ENCODE results near the gene CILP2.
A peak's percentile ranks its signal among the peaks of the same experiment; 100 is the strongest.

The CILP2 gene

GRCh38 chr19:19548915-19549759, 11.1 kb downstream of the CILP2 start:
- FAIRE-seq (no peak), DNase-seq (ENCODE audit: insufficient read length) (no peak)
- TF ChIP-seq POLR2AphosphoS5 (IDR thresholded peaks at IDR 0.05; ENCODE audit: low read depth, low read length) (no peak), TAF1 (IDR thresholded peaks at IDR 0.05; ENCODE audit: borderline replicate concordance, low read depth, low read length) (no peak), POLR2A (IDR thresholded peaks at IDR 0.05; ENCODE audit: low read depth, low read length) (no peak)

- TF ChIP-seq POLR2A (IDR thresholded peaks at IDR 0.05; ENCODE audit: low read depth, low read length), result no peak
- TF ChIP-seq POLR2AphosphoS5 (IDR thresholded peaks at IDR 0.05; ENCODE audit: low read depth, low read length), result no peak
- no peak for TF ChIP-seq TAF1 (IDR thresholded peaks at IDR 0.05; ENCODE audit: borderline replicate concordance, low read depth, low read length)
- FAIRE-seq (no peak), DNase-seq (ENCODE audit: insufficient read length) (no peak)
These were observed 11.9 kb downstream of the CILP2 start for GRCh38 chr19:19549804-19550464.

GRCh38 chr19:19550485-19550929, 12.4 kb downstream of the CILP2 start:
- FAIRE-seq (no peak), DNase-seq (ENCODE audit: insufficient read length) (no peak)
- no peak for TF ChIP-seq POLR2A (IDR thresholded peaks at IDR 0.05; ENCODE audit: low read depth, low read length)
- TF ChIP-seq POLR2AphosphoS5 (IDR thresholded peaks at IDR 0.05; ENCODE audit: low read depth, low read length), result no peak
- TF ChIP-seq TAF1 (IDR thresholded peaks at IDR 0.05; ENCODE audit: borderline replicate concordance, low read depth, low read length), result no peak

- FAIRE-seq (no peak), DNase-seq (ENCODE audit: insufficient read length) (no peak)
- TF ChIP-seq POLR2AphosphoS5 (IDR thresholded peaks at IDR 0.05; ENCODE audit: low read depth, low read length) (no peak), POLR2A (IDR thresholded peaks at IDR 0.05; ENCODE audit: low read depth, low read length) (no peak), TAF1 (IDR thresholded peaks at IDR 0.05; ENCODE audit: borderline replicate concordance, low read depth, low read length) (no peak)
These were observed 13.1 kb downstream of the CILP2 start for GRCh38 chr19:19550972-19551852.

- TF ChIP-seq POLR2A (IDR thresholded peaks at IDR 0.05; ENCODE audit: low read depth, low read length) (no peak), TAF1 (IDR thresholded peaks at IDR 0.05; ENCODE audit: borderline replicate concordance, low read depth, low read length) (no peak), POLR2AphosphoS5 (IDR thresholded peaks at IDR 0.05; ENCODE audit: low read depth, low read length) (no peak)
- FAIRE-seq, result no peak
These were observed 13.8 kb downstream of the CILP2 start for GRCh38 chr19:19551853-19552192.

GRCh38 chr19:19552798-19553197, 14.7 kb downstream of the CILP2 start:
- peak; percentile 46 for FAIRE-seq
- peak; percentile 76 for DNase-seq (ENCODE audit: insufficient read length)
- TF ChIP-seq POLR2A (IDR thresholded peaks at IDR 0.05; ENCODE audit: low read depth, low read length) (no peak), POLR2AphosphoS5 (IDR thresholded peaks at IDR 0.05; ENCODE audit: low read depth, low read length) (no peak), TAF1 (IDR thresholded peaks at IDR 0.05; ENCODE audit: borderline replicate concordance, low read depth, low read length) (no peak)

More at GRCh38 chr19:19551853-19552192, 13.8 kb downstream of the CILP2 start:
- DNase-seq (ENCODE audit: insufficient read length), result no peak

- TF ChIP-seq POLR2A (IDR thresholded peaks at IDR 0.05; ENCODE audit: low read depth, low read length), result no peak
- no peak for TF ChIP-seq TAF1 (IDR thresholded peaks at IDR 0.05; ENCODE audit: borderline replicate concordance, low read depth, low read length)
- TF ChIP-seq POLR2AphosphoS5 (IDR thresholded peaks at IDR 0.05; ENCODE audit: low read depth, low read length), result no peak
- no peak for DNase-seq (ENCODE audit: insufficient read length)
- no peak for FAIRE-seq
These were observed 15.6 kb downstream of the CILP2 start for GRCh38 chr19:19553670-19554069.

- FAIRE-seq (peak; percentile 64), DNase-seq (ENCODE audit: insufficient read length) (peak; percentile 75)
- TF ChIP-seq POLR2A (IDR thresholded peaks at IDR 0.05; ENCODE audit: low read depth, low read length) (no peak), POLR2AphosphoS5 (IDR thresholded peaks at IDR 0.05; ENCODE audit: low read depth, low read length) (no peak), TAF1 (IDR thresholded peaks at IDR 0.05; ENCODE audit: borderline replicate concordance, low read depth, low read length) (no peak)
These were observed 16.3 kb downstream of the CILP2 start for GRCh38 chr19:19554074-19555023.

GRCh38 chr19:19558055-19558454, 20.0 kb downstream of the CILP2 start:
- DNase-seq (ENCODE audit: insufficient read length), result no peak
- no peak for FAIRE-seq
- TF ChIP-seq POLR2A (IDR thresholded peaks at IDR 0.05; ENCODE audit: low read depth, low read length), result no peak

GRCh38 chr19:19558636-19559035, 20.6 kb downstream of the CILP2 start:
- no peak for TF ChIP-seq POLR2AphosphoS5 (IDR thresholded peaks at IDR 0.05; ENCODE audit: low read depth, low read length)
- TF ChIP-seq TAF1 (IDR thresholded peaks at IDR 0.05; ENCODE audit: borderline replicate concordance, low read depth, low read length), result no peak
- no peak for TF ChIP-seq POLR2A (IDR thresholded peaks at IDR 0.05; ENCODE audit: low read depth, low read length)
- FAIRE-seq, result no peak
- no peak for DNase-seq (ENCODE audit: insufficient read length)

Data from GM12892 (cell line).